IPS-20b (cell line): ENCODE data around the gene SIK1.
"Not testable (repeated sequence)": the region's sequence is repeated elsewhere in the genome, so short reads cannot be mapped to it uniquely, and the experiment has no call there.

Source experiments
- H3K27ac ChIP-seq: one replicate; pipeline ENCODE4 v1.5.1; 2013; ENCODE audit warnings: low read length
- H3K27me3 ChIP-seq: 2 replicates; pipeline ENCODE4 v1.6.1; 2013; ENCODE audit warnings: mild to moderate bottlenecking, low read length, inconsistent platforms; ENCODE audit not compliant: insufficient read depth
- H3K36me3 ChIP-seq: 2 replicates; pipeline ENCODE4 v1.6.1; 2013; ENCODE audit warnings: low read depth, mild to moderate bottlenecking, inconsistent platforms, low read length, moderate library complexity; ENCODE audit not compliant: insufficient read depth
- H3K4me1 ChIP-seq: 2 replicates; pipeline ENCODE4 v1.6.1; 2013; ENCODE audit warnings: mild to moderate bottlenecking, control low read depth, inconsistent platforms, low read length, moderate library complexity; ENCODE audit not compliant: insufficient read depth
- H3K4me3 ChIP-seq: 2 replicates; pipeline ENCODE4 v1.5.1; 2013; ENCODE audit warnings: mild to moderate bottlenecking, low read length, inconsistent platforms
- H3K9ac ChIP-seq: 2 replicates; pipeline ENCODE4 v1.6.1; 2013; ENCODE audit warnings: low read depth, mild to moderate bottlenecking, inconsistent platforms, low read length, moderate library complexity
- H3K9me3 ChIP-seq: 2 replicates; pipeline ENCODE4 v1.6.1; 2013; ENCODE audit warnings: mild to moderate bottlenecking, low read depth, low read length, inconsistent platforms; ENCODE audit not compliant: insufficient read depth

SIK1 gene

GRCh38 chr21:43426404-43427241 is at the start of gene SIK1:
TSS of gene SIK1 (minus strand) at chr21:43427131. CDS start at chr21:43426178, 953 bp downstream.
- H3K9me3 ChIP-seq, H3K9ac ChIP-seq, H3K27ac ChIP-seq, H3K4me3 ChIP-seq, H3K27me3 ChIP-seq, H3K4me1 ChIP-seq, H3K36me3 ChIP-seq: not testable (repeated sequence)

GRCh38 chr21:43471597-43472242 is 44.8 kb upstream of the SIK1 start:
- H3K27ac ChIP-seq, H3K9ac ChIP-seq, H3K9me3 ChIP-seq, H3K27me3 ChIP-seq, H3K36me3 ChIP-seq, H3K4me1 ChIP-seq, H3K4me3 ChIP-seq: not testable (repeated sequence)

GRCh38 chr21:43469719-43470458 is 43.0 kb upstream of the SIK1 start:
- H3K27ac ChIP-seq, H3K27me3 ChIP-seq, H3K36me3 ChIP-seq, H3K4me3 ChIP-seq, H3K4me1 ChIP-seq, H3K9me3 ChIP-seq, H3K9ac ChIP-seq: not testable (repeated sequence)

- H3K4me3 ChIP-seq: no peak overlapping the region
- H3K27ac ChIP-seq: no peak overlapping the region
- no peaks in the 10 kb centered on the region for H3K9me3 ChIP-seq
- no peaks in the 10 kb centered on the region for H3K4me1 ChIP-seq
- H3K36me3 ChIP-seq: no peaks in the 10 kb centered on the region
- no peaks in the 10 kb centered on the region for H3K27me3 ChIP-seq
- no peak overlapping the region for H3K9ac ChIP-seq
These were observed 40.9 kb upstream of the SIK1 start for GRCh38 chr21:43467785-43468184.

- not testable (repeated sequence) for H3K36me3 ChIP-seq, H3K4me3 ChIP-seq, H3K27ac ChIP-seq, H3K9ac ChIP-seq, H3K4me1 ChIP-seq, H3K9me3 ChIP-seq, H3K27me3 ChIP-seq
These were observed 38.2 kb upstream of the SIK1 start for GRCh38 chr21:43465159-43465558.

GRCh38 chr21:43463498-43464261 is 36.7 kb upstream of the SIK1 start:
- H3K9me3 ChIP-seq, H3K4me1 ChIP-seq, H3K27me3 ChIP-seq, H3K36me3 ChIP-seq, H3K27ac ChIP-seq, H3K9ac ChIP-seq, H3K4me3 ChIP-seq: not testable (repeated sequence)

- not testable (repeated sequence) for H3K27ac ChIP-seq, H3K27me3 ChIP-seq, H3K4me3 ChIP-seq, H3K9ac ChIP-seq, H3K36me3 ChIP-seq, H3K4me1 ChIP-seq, H3K9me3 ChIP-seq
These were observed 36.0 kb upstream of the SIK1 start for GRCh38 chr21:43462932-43463331.

GRCh38 chr21:43460475-43460874 is 33.5 kb upstream of the SIK1 start:
- not testable (repeated sequence) for H3K27me3 ChIP-seq, H3K4me3 ChIP-seq, H3K9me3 ChIP-seq, H3K27ac ChIP-seq, H3K4me1 ChIP-seq, H3K36me3 ChIP-seq, H3K9ac ChIP-seq

- H3K27ac ChIP-seq, H3K4me1 ChIP-seq, H3K4me3 ChIP-seq, H3K36me3 ChIP-seq, H3K9me3 ChIP-seq, H3K9ac ChIP-seq, H3K27me3 ChIP-seq: not testable (repeated sequence)
These were observed 32.1 kb upstream of the SIK1 start for GRCh38 chr21:43458995-43459394.

- H3K27me3 ChIP-seq, H3K4me3 ChIP-seq, H3K36me3 ChIP-seq, H3K9ac ChIP-seq, H3K9me3 ChIP-seq, H3K27ac ChIP-seq, H3K4me1 ChIP-seq: not testable (repeated sequence)
These were observed 29.8 kb upstream of the SIK1 start for GRCh38 chr21:43456616-43457314.

GRCh38 chr21:43455717-43456116 is 28.8 kb upstream of the SIK1 start:
- not testable (repeated sequence) for H3K4me3 ChIP-seq, H3K27ac ChIP-seq, H3K36me3 ChIP-seq, H3K4me1 ChIP-seq, H3K9ac ChIP-seq, H3K27me3 ChIP-seq, H3K9me3 ChIP-seq
